ENCODE data around the gene SUSD5. TPM values are rescaled to one million over a fixed set of nuclear protein-coding genes. Genes with fewer than 3 reads are reported as not detected.
"Not testable (repeated sequence)": the region's sequence is repeated elsewhere in the genome, so short reads cannot be mapped to it uniquely, and the experiment has no call there.

SUSD5 gene
- total and polyA plus RNA-seq, 2 experiments from 2014 or later = 1.4 to 3.6 TPM

GRCh38 chr3:33113772-33114621 lies 104.6 kb downstream of the SUSD5 start, which contains the start of gene CRTAP:
CRTAP (plus strand) TSS chr3:33114014; CDS start chr3:33114078, 64 bp downstream.
- Mint-ChIP-seq H3K9me3 (peaks cover 5% of the 10 kb centered on the region; the same call in 2 of the 3 replicates), H3K4me3 (peak within 1 kb of the TSS; percentile 80), H3K27ac (no peak within 1 kb of the TSS), H3K4me1 (peaks cover 14% of the 10 kb centered on the region), H3K27me3 (ENCODE audit: insufficient read depth, low read depth, poor library complexity) (peaks cover 2% of the 10 kb centered on the region), H3K36me3 (ENCODE audit: low read depth) (no peaks in the 10 kb centered on the region; the same call in 2 of the 3 replicates)
- Histone ChIP-seq H3K4me2 (peak within 1 kb of the TSS; percentile 90), H2AFZ (peak within 1 kb of the TSS; percentile 100), H3K4me3 (peak within 1 kb of the TSS; percentile 89), H3K27ac (ENCODE audit: low read depth) (no peak within 1 kb of the TSS), H3K4me1 (ENCODE audit: insufficient read depth) (peaks cover 15% of the 10 kb centered on the region), H3K79me2 (replicated peaks; ENCODE audit: insufficient read depth) (peaks cover 26% of the 10 kb centered on the region; the same call in 1 of the 2 replicates), H3K9me2 (ENCODE audit: insufficient read depth) (no peaks in the 10 kb centered on the region), H3F3A (replicated peaks; ENCODE audit: low read depth) (peaks cover 8% of the 10 kb centered on the region; the same call in 1 of the 2 replicates), H3K27me3 (ENCODE audit: insufficient read depth) (peaks cover 5% of the 10 kb centered on the region; the same call in 1 of the 2 replicates), H4K20me1 (replicated peaks; ENCODE audit: insufficient read depth) (no peaks in the 10 kb centered on the region; the same call in none of the 2 replicates), H3K36me3 (ENCODE audit: insufficient read depth) (no peaks in the 10 kb centered on the region)
- ATAC-seq (peak; percentile 92), DNase-seq (ENCODE audit: low spot score) (peak; percentile 94)
- TF ChIP-seq POLR2AphosphoS5 (IDR thresholded peaks at IDR 0.05; ENCODE audit: low read depth) = peak; percentile 71
- no peak for TF ChIP-seq NANOG (IDR thresholded peaks at IDR 0.05; ENCODE audit: borderline replicate concordance)

DNA sequence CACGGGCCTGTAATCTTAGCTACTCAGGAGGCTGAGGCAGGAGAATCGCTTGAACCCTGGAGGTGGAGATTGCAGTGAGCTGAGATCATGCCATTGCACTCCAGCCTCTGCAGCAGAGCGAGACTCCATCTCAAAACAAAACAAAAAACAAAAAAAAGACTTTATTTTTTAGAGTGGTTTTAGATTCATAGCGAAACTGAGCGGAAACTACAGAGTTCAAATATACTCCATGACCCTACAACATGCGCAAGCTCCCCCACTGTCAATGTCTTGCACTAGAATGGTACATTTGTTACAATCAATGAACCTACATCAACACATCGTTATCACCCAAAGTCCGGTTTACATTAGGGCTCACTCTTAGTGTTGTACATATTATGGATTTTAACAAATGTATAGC lies 107.0 kb downstream of the SUSD5 start:
- no peak for ATAC-seq

DNA sequence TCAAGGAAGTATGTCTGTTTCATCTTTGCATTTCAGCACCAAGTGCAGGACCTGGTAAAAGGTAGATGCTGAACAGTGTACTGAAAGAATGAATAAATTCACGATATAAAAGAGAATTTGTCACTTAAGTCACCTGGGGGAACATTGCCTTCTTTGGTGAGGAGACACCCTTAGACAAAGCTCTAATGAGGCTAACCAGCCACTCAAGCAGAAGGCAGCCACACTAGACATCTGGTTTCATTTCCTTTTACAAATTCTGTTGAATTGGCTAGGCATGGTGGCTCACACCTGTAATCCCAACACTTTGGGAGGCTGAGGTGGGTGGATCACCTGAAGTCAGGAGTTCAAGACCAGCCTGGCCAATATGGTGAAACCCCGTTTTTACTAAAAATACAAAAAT lies 111.8 kb downstream of the SUSD5 start:
- not testable (repeated sequence) for H3K9me2 ChIP-seq (ENCODE audit: insufficient read depth); H3F3A ChIP-seq (replicated peaks; ENCODE audit: low read depth); H3K36me3 Mint-ChIP-seq (ENCODE audit: low read depth); H3K4me3 Mint-ChIP-seq; H3K27ac Mint-ChIP-seq; H3K27ac ChIP-seq (ENCODE audit: low read depth); H2AFZ ChIP-seq; H4K20me1 ChIP-seq (replicated peaks; ENCODE audit: insufficient read depth); H3K27me3 Mint-ChIP-seq (ENCODE audit: insufficient read depth, low read depth, poor library complexity); H3K9me3 Mint-ChIP-seq; H3K79me2 ChIP-seq (replicated peaks; ENCODE audit: insufficient read depth); H3K4me3 ChIP-seq; H3K4me2 ChIP-seq; H3K4me1 Mint-ChIP-seq; H3K36me3 ChIP-seq (ENCODE audit: insufficient read depth); DNase-seq (ENCODE audit: low spot score); H3K27me3 ChIP-seq (ENCODE audit: insufficient read depth); ATAC-seq; H3K4me1 ChIP-seq (ENCODE audit: insufficient read depth)

More for the DNA sequence above, 107.0 kb downstream of the SUSD5 start:
- H3K36me3 Mint-ChIP-seq (ENCODE audit: low read depth) = no peaks in the 10 kb centered on the region
- Histone ChIP-seq H3K4me2 (no peak overlapping the region), H3K79me2 (replicated peaks; ENCODE audit: insufficient read depth) (peaks cover 17% of the 10 kb centered on the region; the same call in 1 of the 2 replicates), H3K4me3 (no peak overlapping the region), H3K9me2 (ENCODE audit: insufficient read depth) (no peaks in the 10 kb centered on the region; the same call in 1 of the 2 replicates), H3K36me3 (ENCODE audit: insufficient read depth) (no peaks in the 10 kb centered on the region), H3K27ac (ENCODE audit: low read depth) (no peak overlapping the region), H3K4me1 (ENCODE audit: insufficient read depth) (peaks cover 15% of the 10 kb centered on the region), H2AFZ (no peak overlapping the region), H4K20me1 (replicated peaks; ENCODE audit: insufficient read depth) (no peaks in the 10 kb centered on the region; the same call in 1 of the 2 replicates), H3K27me3 (ENCODE audit: insufficient read depth) (peaks cover 5% of the 10 kb centered on the region; the same call in 1 of the 2 replicates), H3F3A (replicated peaks; ENCODE audit: low read depth) (peaks cover 8% of the 10 kb centered on the region; the same call in 1 of the 2 replicates)
- H3K4me3 Mint-ChIP-seq = no peak overlapping the region
- DNase-seq (ENCODE audit: low spot score) = no peak
- TF ChIP-seq NANOG (IDR thresholded peaks at IDR 0.05; ENCODE audit: borderline replicate concordance) = no peak
- TF ChIP-seq ZNF114 (CRISPR knock-in tag; IDR thresholded peaks at IDR 0.05) = no peak
- TF ChIP-seq, protein P1, sequence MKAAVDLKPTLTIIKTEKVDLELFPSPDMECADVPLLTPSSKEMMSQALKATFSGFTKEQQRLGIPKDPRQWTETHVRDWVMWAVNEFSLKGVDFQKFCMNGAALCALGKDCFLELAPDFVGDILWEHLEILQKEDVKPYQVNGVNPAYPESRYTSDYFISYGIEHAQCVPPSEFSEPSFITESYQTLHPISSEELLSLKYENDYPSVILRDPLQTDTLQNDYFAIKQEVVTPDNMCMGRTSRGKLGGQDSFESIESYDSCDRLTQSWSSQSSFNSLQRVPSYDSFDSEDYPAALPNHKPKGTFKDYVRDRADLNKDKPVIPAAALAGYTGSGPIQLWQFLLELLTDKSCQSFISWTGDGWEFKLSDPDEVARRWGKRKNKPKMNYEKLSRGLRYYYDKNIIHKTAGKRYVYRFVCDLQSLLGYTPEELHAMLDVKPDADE (IDR thresholded peaks at IDR 0.05) = no peak
- TF ChIP-seq STAT1 (IDR thresholded peaks at IDR 0.05; ENCODE audit: unreplicated experiment) = no peak
- TF ChIP-seq EZH2 (IDR thresholded peaks at IDR 0.05; ENCODE audit: low read depth, unreplicated experiment) = no peak
- TF ChIP-seq POLR2AphosphoS5 (IDR thresholded peaks at IDR 0.05; ENCODE audit: low read depth) = no peak
- peaks cover 3% of the 10 kb centered on the region for H3K27me3 Mint-ChIP-seq (ENCODE audit: insufficient read depth, low read depth, poor library complexity)
- H3K4me1 Mint-ChIP-seq = peaks cover 14% of the 10 kb centered on the region
- H3K9me3 Mint-ChIP-seq = peaks cover 5% of the 10 kb centered on the region; the same call in 2 of the 3 replicates
- no peak overlapping the region for H3K27ac Mint-ChIP-seq

Measured in GM23338 (cell line).